Esophagus muscularis mucosa (tissue), 4 donors: ENCODE results near the gene CD40. TPM values are rescaled to one million over a fixed set of nuclear protein-coding genes. Genes with fewer than 3 reads are reported as not detected.
A peak's percentile ranks its signal among the peaks of the same experiment; 100 is the strongest.

ENCODE experiments used
- DNase-seq: peaks from one replicate; pipeline ENCODE4 v3.0.0-alpha.2; 2017; ENCODE audit errors: extremely low spot score
- H3K27ac ChIP-seq, 4 donors: fragments of 200-600 bp; sonication (generic); replicated peaks in 1 of 4; 1 replicate in 3 of 4; 2 replicates in 1 of 4; pipeline ENCODE4 v1.5.1; 2016 to 2019; ENCODE audit warnings: mild to moderate bottlenecking in 1 of 4
- H3K27me3 ChIP-seq, 4 donors: fragments of 200-600 bp; sonication (generic); one replicate each; pipeline versions ENCODE4 v1.5.1 to v1.6.0; 2016 to 2019
- H3K36me3 ChIP-seq, 4 donors: fragments of 200-600 bp; sonication (generic); one replicate each; pipeline ENCODE4 v1.5.1; 2016 to 2019
- H3K4me1 ChIP-seq, 4 donors: fragments of 200-600 bp; sonication (generic); one replicate each; pipeline ENCODE4 v1.5.1; 2016 to 2019
- H3K4me3 ChIP-seq, 4 donors: fragments of 200-600 bp; sonication (generic); 1 replicate in 2 of 4; 2 replicates in 2 of 4; pipeline ENCODE4 v1.5.1; 2016 to 2019; ENCODE audit warnings: mild to moderate bottlenecking in 4 of 4, moderate library complexity in 1 of 4
- H3K9me3 ChIP-seq, 4 donors: fragments of 200-600 bp; sonication (generic); 1 replicate in 3 of 4; 2 replicates in 1 of 4; pipeline ENCODE4 v1.5.1; 2016 to 2019
- EP300 ChIP-seq: sonication (generic); formaldehyde crosslinking; IDR thresholded peaks from one replicate; pipeline ENCODE4 v1.6.1; 2017; ENCODE audit warnings: antibody characterized with exemption
- POLR2A ChIP-seq: fragments of 450-650 bp; IDR thresholded peaks from one replicate; pipeline ENCODE4 v1.6.1; 2017; ENCODE audit warnings: antibody characterized with exemption, moderate library complexity, mild to moderate bottlenecking, low read depth
- POLR2AphosphoS5 ChIP-seq, 2 donors: sonication (generic); formaldehyde crosslinking; IDR thresholded peaks; one replicate each; pipeline ENCODE4 v1.6.1; 2017; ENCODE audit warnings: antibody characterized with exemption in 2 of 2
- WGBS: methylation state at CpG from one replicate; pipeline ENCODE4 v1.1.5; 2018; 5-methylcytosine and 5-hydroxymethylcytosine counted together
- intact Hi-C: fragments of 100-400 bp; cut with DNase I; formaldehyde crosslinking; loops from one replicate; pipeline ENCODE4 v1.15.1; 2023
- total RNA-seq, 4 donors: library from RNA; depleted of rRNA; stranded (reverse); fragments of >200 nt; gene quantifications; one replicate each; pipeline versions ENCODE4 v1.1.0 to v1.2.1, GENCODE V29; 2016
- TF ChIP-seq, protein P1 (sequence below), 3 experiments: fragments of 200-600 bp in 2 of 3; fragments of 450-650 bp in 1 of 3; sonication (generic) in 2 of 3; IDR thresholded peaks; one replicate each; pipeline ENCODE4 v1.5.1; 2017 to 2019; ENCODE audit warnings: antibody characterized with exemption in 3 of 3, mild to moderate bottlenecking in 2 of 3, moderate library complexity in 1 of 3

CD40 gene
- total RNA-seq, 4 donors from 2014 or later = 10.0 to 21.6 (median 16.9) TPM

- 75% methylated on average over 10 of the region's 10 CpGs for WGBS
- H3K36me3 ChIP-seq = no peaks in the 10 kb centered on the region
- H3K27ac ChIP-seq = no peak overlapping the region
- TF ChIP-seq EP300 = no peak
- no peak for DNase-seq
- H3K27me3 ChIP-seq = peaks cover 0 to 22% (median 1%) of the 10 kb centered on the region in 4 donors
- no peak overlapping the region for H3K4me3 ChIP-seq
- peaks cover 5 to 11% (median 7%) of the 10 kb centered on the region in 4 donors for H3K4me1 ChIP-seq
- no peaks in the 10 kb centered on the region for H3K9me3 ChIP-seq
- intact Hi-C loops = no loop called here
These were observed 5.5 kb upstream of the CD40 start for GRCh38 chr20:46112430-46113112.

- no peak for DNase-seq
- intact Hi-C loops = no loop called here
These were observed 5.0 kb upstream of the CD40 start for GRCh38 chr20:46113113-46113470.

GRCh38 chr20:46114449-46114848 is 3.7 kb upstream of the CD40 start:
- Histone ChIP-seq H3K4me1 (peaks cover 10 to 29% (median 24%) of the 10 kb centered on the region in 4 donors), H3K9me3 (no peaks in the 10 kb centered on the region), H3K36me3 (no peaks in the 10 kb centered on the region), H3K4me3 (no peak overlapping the region), H3K27me3 (peaks cover 0 to 8% (median 1%) of the 10 kb centered on the region in 4 donors), H3K27ac (no peak overlapping the region)
- WGBS = 67% methylated on average over 2 of the region's 2 CpGs
- no peak for DNase-seq
- intact Hi-C loops = no loop called here
- TF ChIP-seq EP300 (no peak), POLR2A (no peak), POLR2AphosphoS5 (IDR thresholded peaks at IDR 0.05) (no peak)
- TF ChIP-seq, protein P1, sequence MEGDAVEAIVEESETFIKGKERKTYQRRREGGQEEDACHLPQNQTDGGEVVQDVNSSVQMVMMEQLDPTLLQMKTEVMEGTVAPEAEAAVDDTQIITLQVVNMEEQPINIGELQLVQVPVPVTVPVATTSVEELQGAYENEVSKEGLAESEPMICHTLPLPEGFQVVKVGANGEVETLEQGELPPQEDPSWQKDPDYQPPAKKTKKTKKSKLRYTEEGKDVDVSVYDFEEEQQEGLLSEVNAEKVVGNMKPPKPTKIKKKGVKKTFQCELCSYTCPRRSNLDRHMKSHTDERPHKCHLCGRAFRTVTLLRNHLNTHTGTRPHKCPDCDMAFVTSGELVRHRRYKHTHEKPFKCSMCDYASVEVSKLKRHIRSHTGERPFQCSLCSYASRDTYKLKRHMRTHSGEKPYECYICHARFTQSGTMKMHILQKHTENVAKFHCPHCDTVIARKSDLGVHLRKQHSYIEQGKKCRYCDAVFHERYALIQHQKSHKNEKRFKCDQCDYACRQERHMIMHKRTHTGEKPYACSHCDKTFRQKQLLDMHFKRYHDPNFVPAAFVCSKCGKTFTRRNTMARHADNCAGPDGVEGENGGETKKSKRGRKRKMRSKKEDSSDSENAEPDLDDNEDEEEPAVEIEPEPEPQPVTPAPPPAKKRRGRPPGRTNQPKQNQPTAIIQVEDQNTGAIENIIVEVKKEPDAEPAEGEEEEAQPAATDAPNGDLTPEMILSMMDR (IDR thresholded peaks at IDR 0.05) = no peak

More at GRCh38 chr20:46113113-46113470, 5.0 kb upstream of the CD40 start:
- peaks cover 6 to 15% (median 11%) of the 10 kb centered on the region in 4 donors for H3K4me1 ChIP-seq
- TF ChIP-seq POLR2A = no peak
- TF ChIP-seq, protein P1 (IDR thresholded peaks at IDR 0.05) = no peak
- TF ChIP-seq POLR2AphosphoS5 (IDR thresholded peaks at IDR 0.05) = no peak
- TF ChIP-seq EP300 = no peak
- H3K9me3 ChIP-seq = no peaks in the 10 kb centered on the region
- WGBS = 70% methylated on average over 3 of the region's 3 CpGs
- no peak overlapping the region for H3K4me3 ChIP-seq
- peaks cover 0 to 20% (median 1%) of the 10 kb centered on the region in 4 donors for H3K27me3 ChIP-seq
- no peak overlapping the region for H3K27ac ChIP-seq
- H3K36me3 ChIP-seq = no peaks in the 10 kb centered on the region

DNA sequence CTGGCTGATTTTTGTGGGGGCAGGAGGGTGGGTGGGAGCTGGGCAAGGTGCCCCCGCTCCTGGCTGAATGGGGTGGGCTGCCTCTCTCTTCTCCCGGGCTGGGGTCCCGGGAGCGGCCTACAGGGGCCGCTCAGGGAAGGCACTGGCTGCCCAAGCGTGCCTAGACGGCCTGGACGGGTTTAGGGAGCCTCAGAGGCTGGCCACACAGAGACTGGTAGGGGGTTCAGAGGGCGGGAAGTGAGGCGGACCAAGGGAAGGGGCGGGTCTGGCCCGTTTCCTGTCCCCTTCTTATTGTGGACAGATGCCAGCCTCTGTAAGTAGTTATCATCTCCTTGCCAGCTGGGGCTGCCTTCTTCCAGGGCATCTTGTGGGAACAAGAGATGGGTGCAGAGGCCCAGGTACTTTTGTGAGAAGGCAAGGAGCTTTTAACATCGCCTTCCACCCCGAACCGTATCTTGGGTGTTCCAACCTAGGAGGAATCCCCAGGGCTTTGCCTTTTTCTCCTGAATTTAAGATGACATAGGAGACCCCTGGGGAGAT is 437 bp downstream of the CD40 start:
- TF ChIP-seq POLR2A = no peak
- no peak for TF ChIP-seq EP300
- TF ChIP-seq POLR2AphosphoS5 (IDR thresholded peaks at IDR 0.05) = no peak
- TF ChIP-seq, protein P1 (IDR thresholded peaks at IDR 0.05) = no peak
- DNase-seq = no peak
- H3K9me3 ChIP-seq = no peaks in the 10 kb centered on the region
- H3K27ac ChIP-seq = peak overlapping the region; percentile 77 to 89 (median 81)
- peaks cover 0 to 3% (median 0%) of the 10 kb centered on the region in 4 donors for H3K27me3 ChIP-seq
- peak overlapping the region; percentile 55 to 65 (median 62) for H3K4me3 ChIP-seq
- intact Hi-C loops = no loop called here
- WGBS = 43% methylated on average over 3 of the region's 15 CpGs
- H3K4me1 ChIP-seq = peaks cover 19 to 59% (median 48%) of the 10 kb centered on the region in 4 donors
- H3K36me3 ChIP-seq = peaks cover 3 to 19% (median 13%) of the 10 kb centered on the region in 4 donors

GRCh38 chr20:46119028-46119546 is 973 bp downstream of the CD40 start:
- Histone ChIP-seq H3K4me1 (peaks cover 19 to 59% (median 48%) of the 10 kb centered on the region in 4 donors), H3K9me3 (no peaks in the 10 kb centered on the region), H3K27me3 (peaks cover 0 to 3% (median 0%) of the 10 kb centered on the region in 4 donors), H3K4me3 (peak overlapping the region; percentile 55 to 65 (median 62)), H3K36me3 (peaks cover 3 to 24% (median 19%) of the 10 kb centered on the region in 4 donors), H3K27ac (peak overlapping the region; percentile 77 to 89 (median 81))
- no peak for TF ChIP-seq POLR2A
- TF ChIP-seq EP300 = no peak
- no peak for TF ChIP-seq POLR2AphosphoS5 (IDR thresholded peaks at IDR 0.05)
- TF ChIP-seq, protein P1 (IDR thresholded peaks at IDR 0.05) = no peak
- 41% methylated on average over 2 of the region's 2 CpGs for WGBS
- no peak for DNase-seq
- intact Hi-C loops = no loop called here
